Right lobe of liver (tissue), 4 donors: ENCODE data around the gene UACA.

Experiments used
- CTCF ChIP-seq, 4 donors: fragments of 200-600 bp in 3 of 4; fragments of 450-650 bp in 1 of 4; IDR thresholded peaks; one replicate each; pipeline versions ENCODE4 v1.5.1 to v1.8.0; 2016 to 2022; ENCODE audit warnings: antibody characterized with exemption in 4 of 4, mild to moderate bottlenecking in 2 of 4
- POLR2A ChIP-seq: fragments of 450-650 bp; IDR thresholded peaks from one replicate; pipeline ENCODE4 v1.6.1; 2017; ENCODE audit warnings: antibody characterized with exemption, mild to moderate bottlenecking
- donor health status: DM: no; HTN: no; CAD: no.
- donor health status: DM: no; HTN: no; CAD: no.
- donor health status: DM: no; HTN: yes; CAD: no.

GRCh38 chr15:70806992-70807712 lies 43.8 kb upstream of the UACA start:
- no peak for TF ChIP-seq POLR2A
- no peak for TF ChIP-seq CTCF (IDR thresholded peaks at IDR 0.05)
